GM21529 (cell line): ENCODE results near the gene FAM193B.
A peak's percentile ranks its signal among the peaks of the same experiment; 100 is the strongest.

Source experiments
- ATAC-seq: cut with Tn5 transposase; IDR thresholded peaks from one replicate; pipeline ENCODE4 v1.9.1; 2021; ENCODE audit not compliant: unreplicated experiment

The FAM193B gene

DNA sequence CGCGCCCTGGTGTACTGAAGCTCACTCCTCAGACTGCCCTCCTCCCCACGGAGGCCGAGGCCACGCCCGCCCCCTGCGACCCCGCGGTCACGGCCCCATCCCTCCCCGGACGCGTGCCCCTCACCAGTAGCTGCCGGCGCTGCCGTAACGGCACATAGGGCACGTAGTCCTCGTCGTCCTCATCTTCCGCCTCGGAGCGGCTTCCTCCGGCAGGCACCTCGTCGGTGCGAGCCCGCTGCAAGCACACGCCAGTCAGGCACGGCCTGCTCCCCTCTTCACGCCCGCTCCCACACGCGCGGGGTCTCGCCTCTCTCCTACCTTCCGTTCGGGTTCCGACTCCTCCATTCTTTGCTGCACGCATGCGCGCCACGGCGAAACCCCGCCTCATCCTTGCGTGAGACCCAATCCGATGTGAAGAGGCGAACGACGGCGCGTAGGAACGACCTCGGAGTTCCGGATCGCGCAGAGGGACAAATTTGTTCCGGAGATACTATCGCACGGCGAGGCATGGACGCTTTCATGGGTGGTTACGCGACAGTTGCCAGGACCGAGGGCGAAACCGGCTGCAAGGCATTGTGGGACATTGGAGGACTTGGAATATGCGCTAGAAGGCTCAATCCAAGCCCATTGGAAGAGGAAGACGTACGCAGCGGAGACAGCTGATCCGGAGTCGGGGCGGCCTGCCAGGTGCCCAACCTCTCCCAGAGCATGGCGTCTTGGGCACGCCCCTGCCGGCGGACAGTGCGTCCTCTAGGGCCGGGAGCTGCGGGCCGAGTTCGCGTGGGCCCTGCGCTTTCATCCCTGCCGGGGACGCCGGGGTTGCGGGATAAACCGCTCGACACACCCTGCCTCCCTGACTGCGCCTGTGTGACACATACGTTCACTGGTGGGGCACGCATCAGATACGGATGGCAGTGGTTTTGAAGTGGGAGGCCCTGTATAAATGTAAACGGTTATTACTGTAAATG, 37.5 kb downstream of the FAM193B start, which contains the start of gene DDX41:
TSS of gene DDX41 (minus strand) at position 361 of the 968 bp plus-strand sequence. CDS start at position 345, 16 bp downstream.
- peak; percentile 87 for ATAC-seq

- no peak for ATAC-seq
Observed at GRCh38 chr5:177515580-177515979, 38.8 kb downstream of the FAM193B start.

GRCh38 chr5:177514541-177514940, 39.8 kb downstream of the FAM193B start:
- no peak for ATAC-seq

DNA sequence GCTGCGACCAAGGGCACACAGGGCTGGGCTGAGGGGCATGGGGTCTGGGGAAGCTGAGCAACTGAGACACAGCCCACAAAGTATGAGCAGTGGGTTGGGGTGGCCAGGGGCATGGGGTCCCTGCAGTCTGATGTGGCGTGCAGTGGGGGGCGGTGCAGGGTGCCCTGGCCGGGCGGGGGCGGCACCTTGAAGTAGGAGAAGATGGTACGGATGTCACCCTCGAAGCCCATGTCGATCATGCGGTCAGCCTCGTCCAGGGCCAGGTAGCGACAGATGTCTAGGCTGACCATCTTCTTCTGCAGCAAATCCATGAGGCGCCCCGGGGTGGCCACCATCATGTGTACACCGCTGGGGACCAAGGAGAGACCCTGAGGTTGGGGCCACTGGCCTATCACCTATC, 40.9 kb downstream of the FAM193B start:
- no peak for ATAC-seq

GRCh38 chr5:177512736-177513380, 41.5 kb downstream of the FAM193B start:
- no peak for ATAC-seq

DNA sequence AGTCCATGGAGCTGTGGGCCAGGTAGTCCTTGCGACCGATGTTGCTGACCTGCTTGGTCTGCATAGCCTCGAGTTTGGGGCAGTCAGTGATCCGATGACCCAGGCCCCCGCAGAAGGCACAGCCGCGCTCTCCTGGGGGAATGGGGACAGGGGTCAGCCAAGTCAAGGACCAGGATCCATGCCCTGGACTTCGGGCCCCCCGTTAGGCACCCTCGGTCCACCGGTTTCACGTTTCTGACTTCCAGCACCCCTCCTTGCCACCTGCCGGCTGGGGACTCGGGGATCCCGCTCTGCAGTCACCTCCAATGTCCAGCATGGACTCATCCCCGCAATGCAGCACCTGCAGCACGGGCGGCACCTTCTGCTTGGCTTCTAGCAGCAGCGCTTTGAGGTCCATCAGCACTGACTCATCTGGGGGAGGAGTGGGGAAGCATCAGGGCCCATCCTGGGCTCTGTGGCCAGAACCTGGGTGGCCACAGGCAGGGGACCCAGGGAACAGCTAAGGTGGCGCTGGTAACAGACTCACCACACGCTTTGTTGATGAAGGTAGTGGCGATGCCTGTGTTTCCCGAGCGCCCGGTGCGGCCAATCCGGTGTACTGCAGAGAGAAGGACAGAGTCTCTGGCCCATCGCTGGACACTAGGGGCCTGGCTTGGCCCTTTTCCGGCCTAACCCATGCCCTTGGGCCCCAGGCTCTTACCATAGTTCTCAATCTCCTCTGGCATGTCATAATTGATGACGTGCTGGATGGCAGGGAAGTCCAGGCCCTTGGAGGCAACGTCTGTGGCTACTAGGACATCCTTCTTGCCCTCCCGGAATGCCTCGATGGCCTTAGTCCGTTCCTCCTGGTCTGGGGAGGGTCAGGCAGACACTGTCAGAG, 42.3 kb downstream of the FAM193B start:
- no peak for ATAC-seq

DNA sequence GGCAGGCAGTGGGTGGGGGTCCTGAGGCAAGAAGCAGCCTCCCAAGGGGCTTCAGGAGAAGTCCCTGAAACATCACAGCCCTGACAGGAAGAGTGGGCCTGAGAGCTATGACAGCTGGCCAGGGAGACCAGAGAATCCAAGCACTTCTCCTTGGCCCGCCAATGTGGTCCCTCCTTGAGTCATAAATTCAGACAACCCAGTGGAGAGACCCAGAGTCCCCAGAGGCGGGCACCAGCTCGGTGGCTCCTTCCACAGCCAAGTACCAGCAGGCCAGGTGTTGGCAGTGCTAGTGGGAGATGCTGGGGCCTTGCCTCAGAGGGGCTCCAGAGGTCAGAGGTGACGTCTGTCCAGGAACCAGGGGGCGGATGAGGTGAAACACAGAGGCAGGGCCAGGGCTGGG, 43.2 kb downstream of the FAM193B start:
- ATAC-seq: no peak

- peak; percentile 37 for ATAC-seq
Observed at GRCh38 chr5:177510567-177511053, 43.8 kb downstream of the FAM193B start.

DNA sequence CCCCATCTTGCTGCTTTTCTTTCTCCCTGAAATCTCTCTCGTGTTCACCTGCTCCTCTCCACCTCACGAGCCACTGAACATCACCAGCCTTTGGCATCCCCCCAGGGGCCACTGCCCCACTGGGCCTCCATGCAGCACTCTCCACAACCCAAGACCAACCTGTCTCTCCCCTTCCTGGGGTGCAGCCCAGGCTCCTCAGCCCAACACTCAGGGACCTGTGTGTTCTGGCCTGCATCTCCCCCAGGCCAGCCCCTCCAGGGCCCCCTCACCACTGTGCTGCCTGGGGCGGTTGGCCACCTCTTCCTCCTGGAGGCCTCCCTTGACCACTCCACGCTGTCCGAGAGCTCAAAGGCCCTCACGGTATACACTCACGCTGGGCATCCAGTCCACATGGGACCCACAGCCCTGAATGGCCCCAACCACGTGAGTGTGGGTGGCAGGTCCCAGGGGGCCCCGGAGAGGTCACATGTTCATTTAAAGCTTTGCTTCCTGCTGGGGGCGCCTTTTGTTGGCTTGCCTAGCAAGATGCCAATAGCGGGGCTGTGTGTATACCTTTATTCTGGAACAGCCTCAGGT, 44.3 kb downstream of the FAM193B start:
- peak; percentile 45 for ATAC-seq

- ATAC-seq: peak; percentile 30
Observed at GRCh38 chr5:177509381-177509951, 44.9 kb downstream of the FAM193B start, which contains the start of gene DOK3. TSS of gene DOK3 (minus strand) at chr5:177509826. CDS start at chr5:177509540, 286 bp downstream.

- ATAC-seq: peak; percentile 41
Observed at GRCh38 chr5:177508837-177509236, 45.5 kb downstream of the FAM193B start.

DNA sequence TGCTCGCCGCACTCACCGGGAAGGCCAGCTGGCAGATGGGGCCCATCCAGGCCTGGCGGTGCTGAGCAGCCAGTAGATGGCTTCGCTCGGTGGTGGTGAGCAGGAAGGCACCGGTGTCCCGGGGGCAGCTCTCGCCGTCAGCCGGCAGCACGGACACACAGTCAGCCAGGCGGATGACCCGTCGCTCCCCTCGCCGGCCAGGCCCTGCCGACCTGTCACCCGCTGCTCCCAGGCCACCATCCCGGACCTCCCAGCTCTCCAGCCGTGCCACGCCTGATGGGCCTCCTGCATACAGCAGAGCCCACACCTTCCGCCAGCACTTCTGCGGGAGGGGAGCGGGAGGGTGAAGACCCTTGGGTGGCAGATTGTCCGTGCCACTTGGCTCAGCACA, 46.1 kb downstream of the FAM193B start:
- ATAC-seq: no peak

- no peak for ATAC-seq
Observed at GRCh38 chr5:177507596-177508220, 46.7 kb downstream of the FAM193B start.

- no peak for ATAC-seq
Observed at GRCh38 chr5:177507165-177507564, 47.2 kb downstream of the FAM193B start.

GRCh38 chr5:177505075-177505474, 49.3 kb downstream of the FAM193B start:
- ATAC-seq: no peak

DNA sequence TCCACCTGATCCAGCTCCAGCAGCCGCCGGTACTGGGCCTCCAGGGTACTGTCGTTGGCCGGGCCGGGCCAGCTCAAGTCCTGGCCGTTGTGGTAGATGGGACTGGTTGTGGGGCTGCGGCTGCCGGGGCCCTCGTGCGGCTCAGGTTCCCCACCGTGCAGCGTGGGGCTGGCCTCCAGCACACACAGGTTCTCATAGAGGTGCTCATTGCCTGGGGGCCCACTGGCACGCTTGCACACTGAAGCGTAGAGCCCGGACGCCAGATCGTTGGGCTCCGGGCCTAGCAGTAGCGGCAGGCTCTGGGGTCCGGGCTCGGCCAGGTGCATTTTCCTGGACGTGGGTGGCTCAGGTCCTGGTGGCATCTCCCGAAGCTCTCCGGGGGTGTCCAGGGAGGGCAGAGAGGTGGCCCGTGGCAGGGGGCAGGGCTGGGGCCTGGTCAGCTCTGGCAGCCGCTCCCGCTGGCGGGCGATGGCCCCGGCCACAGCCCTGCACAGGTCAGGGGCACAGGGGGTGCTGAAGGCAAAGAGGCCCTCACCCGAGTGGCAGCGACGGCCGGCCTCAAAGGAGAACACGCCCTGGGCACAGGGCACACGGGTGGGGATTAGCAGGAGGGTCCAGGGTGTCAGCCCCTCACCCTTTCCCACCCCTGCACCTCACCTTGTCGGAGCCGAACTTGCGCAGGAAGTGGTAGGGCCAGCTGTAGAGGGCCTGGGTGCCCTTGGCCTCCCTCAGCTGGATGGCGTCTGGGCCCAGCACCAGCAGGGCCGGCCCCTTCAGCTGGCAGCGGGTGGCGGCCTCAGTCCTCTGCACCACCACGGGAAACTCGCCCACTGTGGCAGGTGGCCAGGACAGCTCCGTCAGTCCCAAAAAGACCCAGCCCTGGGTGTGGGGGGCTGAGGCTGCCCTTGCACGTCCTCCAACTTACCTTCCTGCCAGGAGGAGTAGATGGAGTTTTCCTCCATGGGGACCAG, 50.0 kb downstream of the FAM193B start:
- ATAC-seq: no peak

GRCh38 chr5:177503351-177504085, 50.8 kb downstream of the FAM193B start:
- ATAC-seq: no peak

DNA sequence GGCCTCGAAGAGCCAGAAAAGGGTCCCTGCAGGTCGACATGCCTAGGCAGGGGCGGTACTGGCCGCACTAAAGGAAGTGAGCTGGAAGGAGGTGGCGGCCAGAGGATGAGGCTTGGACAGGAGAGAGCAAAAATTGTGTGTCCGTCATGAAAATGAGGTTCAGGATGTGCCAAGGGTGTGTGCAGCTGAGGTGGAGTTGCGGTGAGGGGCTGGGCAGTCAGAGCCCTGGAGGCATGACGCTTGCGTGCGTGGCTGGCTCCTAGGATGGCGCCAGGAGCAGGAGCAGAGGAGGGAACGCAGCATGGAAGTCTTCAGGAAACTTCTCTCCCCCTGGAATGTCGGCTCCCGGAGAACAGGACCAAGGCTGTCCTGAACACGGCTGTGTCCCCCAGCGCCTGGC, 51.5 kb downstream of the FAM193B start:
- ATAC-seq: no peak
